HCT116 (cell line): ENCODE measurements around the gene SDK2. TPM values are rescaled to one million over a fixed set of nuclear protein-coding genes. Genes with fewer than 3 reads are reported as not detected.

Source experiments
- ATAC-seq: fragments of 200-7000 bp; cut with Tn5 transposase; 2 replicates; pipeline ENCODE4 v1.9.1; 2020; ENCODE audit warnings: mild to moderate bottlenecking, moderate library complexity
- BruUV-seq: library from RNA; stranded (reverse); fragments of 400-500 nt; replicated peaks from 2 replicates; lab custom pipeline; 2021; lab: Mats Ljungman, UMichigan
- CTCF ChIA-PET: fragments of 300-600 bp; sonication (Branson Sonifier 250); formaldehyde crosslinking; loops from one replicate; lab custom pipeline; 2021; ENCODE audit warnings: antibody characterized with exemption; lab: Charles Lee
- POLR2A ChIA-PET: fragments of 300-600, 350-600 bp; sonication (Branson Sonifier 250); formaldehyde crosslinking; loops from one replicate; lab custom pipeline; 2021; ENCODE audit warnings: antibody characterized with exemption; lab: Charles Lee
- RAD21 ChIA-PET, 2 experiments: fragments of 300-600 bp; sonication (Branson Sonifier 250); formaldehyde crosslinking; loops; one replicate each; lab custom pipeline; 2023; ENCODE audit warnings: low total read pairs in 2 of 2; ENCODE audit not compliant: uncharacterized antibody in 2 of 2, unreplicated experiment in 2 of 2, low non-redundant PET in 1 of 2; lab: Charles Lee
- DNase-seq: peaks from one replicate; pipeline ENCODE4 v3.0.0-alpha.2; 2010; ENCODE audit warnings: low read depth, low spot score
- H2AFZ ChIP-seq: fragments of 200-600 bp; shearing (Covaris generic), sonication (generic); 2 replicates; pipeline ENCODE4 v1.6.1; 2017; ENCODE audit warnings: low read depth, mixed run types, mixed read lengths, antibody characterized with exemption, low read length; ENCODE audit not compliant: poor library complexity, severe bottlenecking
- H3K27ac ChIP-seq: 2 replicates; pipeline ENCODE4 v1.5.1; 2012; ENCODE audit warnings: low read depth, low read length
- H3K27me3 ChIP-seq: fragments of 200-600 bp; sonication (generic); 2 replicates; pipeline ENCODE4 v1.6.1; 2016; ENCODE audit warnings: mixed run types, low read length, mixed read lengths; ENCODE audit not compliant: insufficient read depth
- H3K36me3 ChIP-seq, 2 experiments: fragments of 200-500 bp in 1 of 2; fragments of 200-600 bp in 1 of 2; sonication (Bioruptor generic) in 1 of 2; sonication (generic) in 1 of 2; 2 replicates each; pipeline versions ENCODE4 v1.5.1 to v1.6.1; 2014 to 2016; ENCODE audit warnings: low read length in 2 of 2, inconsistent platforms in 1 of 2, mixed read lengths in 1 of 2, mixed run types in 1 of 2; ENCODE audit not compliant: insufficient read depth in 2 of 2, control insufficient read depth in 1 of 2
- H3K4me1 ChIP-seq, 2 experiments: fragments of 200-600 bp in 1 of 2; sonication (generic) in 1 of 2; 2 replicates each; pipeline versions ENCODE4 v1.5.1 to v1.6.1; 2012 to 2017; ENCODE audit warnings: low read length in 2 of 2, inconsistent platforms in 1 of 2, mild to moderate bottlenecking in 1 of 2, mixed read lengths in 1 of 2, mixed run types in 1 of 2, moderate library complexity in 1 of 2; ENCODE audit not compliant: insufficient read depth in 2 of 2, control insufficient read depth in 1 of 2
- H3K4me2 ChIP-seq: fragments of 200-600 bp; sonication (generic); 2 replicates; pipeline ENCODE4 v1.6.1; 2017; ENCODE audit warnings: mixed run types, low read length, mixed read lengths
- H3K4me3 ChIP-seq, 2 experiments: fragments of 200-600 bp in 1 of 2; sonication (generic) in 1 of 2; replicated peaks in 1 of 2; 2 replicates each; pipeline ENCODE4 v1.5.1; 2011 to 2016; ENCODE audit warnings: low read length in 2 of 2, control low read depth in 1 of 2, low read depth in 1 of 2, mild to moderate bottlenecking in 1 of 2, mixed read lengths in 1 of 2, mixed run types in 1 of 2
- H3K79me2 ChIP-seq: fragments of 200-600 bp; sonication (generic); 2 replicates; pipeline ENCODE4 v1.6.1; 2017; ENCODE audit warnings: mild to moderate bottlenecking, mixed run types, low read length, moderate library complexity, mixed read lengths; ENCODE audit not compliant: insufficient read depth
- H3K9ac ChIP-seq: fragments of 200-600 bp; sonication (generic); 2 replicates; pipeline ENCODE4 v1.6.1; 2016; ENCODE audit warnings: low read length, mixed read lengths
- H3K9me2 ChIP-seq: fragments of 200-600 bp; sonication (generic), shearing (Covaris generic); 2 replicates; pipeline ENCODE4 v1.6.1; 2017; ENCODE audit warnings: mixed run types, mild to moderate bottlenecking, moderate library complexity; ENCODE audit not compliant: insufficient read depth
- H3K9me3 ChIP-seq, 2 experiments: fragments of 200-500 bp in 1 of 2; fragments of 200-600 bp in 1 of 2; sonication (Bioruptor generic) in 1 of 2; sonication (generic) in 1 of 2; 2 replicates each; pipeline ENCODE4 v1.6.1; 2014 to 2017; ENCODE audit warnings: low read length in 2 of 2, mixed read lengths in 2 of 2, inconsistent platforms in 1 of 2, low read depth in 1 of 2, mild to moderate bottlenecking in 1 of 2, mixed run types in 1 of 2, moderate library complexity in 1 of 2; ENCODE audit not compliant: control insufficient read depth in 1 of 2, insufficient read depth in 1 of 2
- H4K20me1 ChIP-seq: fragments of 200-600 bp; sonication (generic), shearing (Covaris generic); 2 replicates; pipeline ENCODE4 v1.6.1; 2017; ENCODE audit warnings: mixed run types, mild to moderate bottlenecking, moderate library complexity; ENCODE audit not compliant: insufficient read depth
- ATF3 ChIP-seq: IDR thresholded peaks from 2 replicates; pipeline ENCODE4 v1.6.1; 2012
- CBX3 ChIP-seq: IDR thresholded peaks from 2 replicates; pipeline ENCODE4 v1.6.1; 2012; ENCODE audit warnings: low read depth
- CEBPB ChIP-seq: IDR thresholded peaks from 2 replicates; pipeline ENCODE4 v1.6.1; 2012; ENCODE audit warnings: low read depth
- CTCF ChIP-seq, 3 experiments: fragments of 200-600 bp in 1 of 3; sonication (generic) in 1 of 3; IDR thresholded peaks in 2 of 3; conservative IDR thresholded peaks in 1 of 3; 2 replicates each; pipeline ENCODE4 v1.5.1; 2012 to 2017; ENCODE audit warnings: low read depth in 2 of 3, low read length in 2 of 3, antibody characterized with exemption in 1 of 3, borderline replicate concordance in 1 of 3, control low read depth in 1 of 3, mild to moderate bottlenecking in 1 of 3, mixed read lengths in 1 of 3, mixed run types in 1 of 3, moderate library complexity in 1 of 3; ENCODE audit not compliant: insufficient read depth in 1 of 3
- EGR1 ChIP-seq: IDR thresholded peaks from 2 replicates; pipeline ENCODE4 v1.6.1; 2012; ENCODE audit warnings: low read depth
- ELF1 ChIP-seq: IDR thresholded peaks from 2 replicates; pipeline ENCODE4 v1.6.1; 2012; ENCODE audit warnings: low read depth, borderline replicate concordance
- EZH2 ChIP-seq: fragments of 200-600 bp; sonication (generic); IDR thresholded peaks from 2 replicates; pipeline ENCODE4 v1.6.1; 2017; ENCODE audit warnings: antibody characterized with exemption, mixed run types
- EZH2phosphoT487 ChIP-seq: fragments of 200-600 bp; IDR thresholded peaks from 2 replicates; pipeline ENCODE4 v1.6.1; 2018; ENCODE audit warnings: antibody characterized with exemption, borderline replicate concordance
- FOSL1 ChIP-seq: IDR thresholded peaks from 2 replicates; pipeline ENCODE4 v1.6.1; 2012; ENCODE audit warnings: low read depth
- JUND ChIP-seq: IDR thresholded peaks from 2 replicates; pipeline ENCODE4 v1.6.1; 2012
- RAD21 ChIP-seq: IDR thresholded peaks from 2 replicates; pipeline ENCODE4 v1.6.1; 2012; ENCODE audit warnings: low read depth, mild to moderate bottlenecking
- REST ChIP-seq: IDR thresholded peaks from 2 replicates; pipeline ENCODE4 v1.6.1; 2012; ENCODE audit warnings: low read depth
- SIN3A ChIP-seq: IDR thresholded peaks from 2 replicates; pipeline ENCODE4 v1.6.1; 2012; ENCODE audit warnings: low read depth
- SP1 ChIP-seq: IDR thresholded peaks from 2 replicates; pipeline ENCODE4 v1.6.1; 2012; ENCODE audit warnings: low read depth
- TCF7L2 ChIP-seq: IDR thresholded peaks from 2 replicates; pipeline ENCODE4 v1.7.0; 2011; ENCODE audit warnings: borderline replicate concordance, inconsistent platforms; ENCODE audit not compliant: insufficient read depth, insufficient read length; ENCODE audit errors: extremely low read depth
- YY1 ChIP-seq: IDR thresholded peaks from 2 replicates; pipeline ENCODE4 v1.6.1; 2011; ENCODE audit warnings: low read length, low read depth, moderate library complexity, mild to moderate bottlenecking; ENCODE audit not compliant: insufficient replicate concordance; ENCODE audit errors: extremely low read depth
- ZBTB33 ChIP-seq: IDR thresholded peaks from 2 replicates; pipeline ENCODE4 v1.6.1; 2011; ENCODE audit warnings: mild to moderate bottlenecking, low read length, moderate library complexity; ENCODE audit not compliant: insufficient replicate concordance; ENCODE audit errors: extremely low read depth
- ZNF274 ChIP-seq: fragments of 200-500 bp; sonication (Bioruptor generic); IDR thresholded peaks from 2 replicates; pipeline ENCODE4 v1.6.1; 2014; ENCODE audit warnings: mild to moderate bottlenecking, low read depth, low read length, inconsistent platforms
- intact Hi-C: fragments of 100-400 bp; cut with micrococcal nuclease; formaldehyde crosslinking; loops from 2 replicates; pipeline ENCODE4 v1.10.0; 2022
- total RNA-seq: library from RNA; stranded (reverse); gene quantifications from one replicate; pipeline ENCODE4 v1.2.1, GENCODE V29; 2021; ENCODE audit not compliant: unreplicated experiment

SDK2 gene
- total RNA-seq, 1 experiment from 2014 or later: 0.10 TPM

GRCh38 chr17:73654241-73654640 lies 10.0 kb upstream of the SDK2 start:
- ATAC-seq: no peak
- no TSS peak for BruUV-seq
- TF ChIP-seq RAD21 (no peak), FOSL1 (no peak), ZNF274 (no peak), CBX3 (no peak), TCF7L2 (no peak), JUND (no peak), SP1 (no peak), ATF3 (no peak), CEBPB (no peak), EGR1 (no peak), REST (no peak), CTCF (IDR thresholded peaks at IDR 0.05 in 2 of 3, conservative IDR thresholded peaks at IDR 0.05 in 1 of 3; ENCODE audit: borderline replicate concordance in 1 of 3, insufficient read depth in 1 of 3, low read depth in 2 of 3, low read length in 2 of 3) (no peak), ELF1 (no peak), EZH2 (no peak), EZH2phosphoT487 (no peak), ZBTB33 (no peak), YY1 (no peak), SIN3A (no peak)

More at GRCh38 chr17:73654241-73654640, 10.0 kb upstream of the SDK2 start:
- ChIA-PET RAD21 (no interaction called here), CTCF (no interaction called here), POLR2A (no interaction called here)
- no peaks in the 10 kb centered on the region for H3K9me2 ChIP-seq
- H3K4me1 ChIP-seq: peaks cover 0 to 4% of the 10 kb centered on the region in 2 experiments; a peak in 3 of 4 replicates
- H3K27ac ChIP-seq: no peak overlapping the region
- no peak for DNase-seq
- H3K79me2 ChIP-seq: no peaks in the 10 kb centered on the region
- no peaks in the 10 kb centered on the region; the same call in 1 of the 2 replicates for H3K27me3 ChIP-seq
- H4K20me1 ChIP-seq: no peaks in the 10 kb centered on the region
- H2AFZ ChIP-seq: no peak overlapping the region
- intact Hi-C loops: no loop called here
- no peak overlapping the region for H3K4me2 ChIP-seq
- H3K4me3 ChIP-seq: no peak overlapping the region
- no peaks in the 10 kb centered on the region for H3K36me3 ChIP-seq
- H3K9ac ChIP-seq: no peak overlapping the region
- H3K9me3 ChIP-seq: peaks cover 12 to 15% of the 10 kb centered on the region in 2 experiments; a peak in 2 of 4 replicates
